MG63 (cell line): ENCODE data around the gene CLBA1. TPM values are rescaled to one million over a fixed set of nuclear protein-coding genes. Genes with fewer than 3 reads are reported as not detected.
A peak's percentile ranks its signal among the peaks of the same experiment; 100 is the strongest.

ENCODE experiments used
- DNase-seq: peaks from one replicate; pipeline ENCODE4 v3.0.0-alpha.2; 2020
- H3K27me3 ChIP-seq: fragments of 250-450 bp; sonication (Bioruptor Pico); 2 replicates; pipeline ENCODE4 v1.5.1; 2020; ENCODE audit warnings: mild to moderate bottlenecking, moderate library complexity
- H3K36me3 ChIP-seq: fragments of 250-450 bp; sonication (Bioruptor Pico); 2 replicates; pipeline ENCODE4 v1.5.1; 2020; ENCODE audit warnings: mild to moderate bottlenecking, moderate library complexity
- H3K4me3 ChIP-seq: fragments of 250-450 bp; sonication (Bioruptor Pico); 2 replicates; pipeline ENCODE4 v1.5.1; 2020; ENCODE audit warnings: mild to moderate bottlenecking, moderate library complexity
- H3K9me3 ChIP-seq: fragments of 250-450 bp; sonication (Bioruptor Pico); 2 replicates; pipeline ENCODE4 v1.5.1; 2020; ENCODE audit warnings: mild to moderate bottlenecking, moderate library complexity
- total RNA-seq: library from RNA; depleted of rRNA; stranded (reverse); fragments of >200 nt; shearing (Covaris generic); gene quantifications from 2 replicates; pipeline ENCODE4 v1.2.3, GENCODE V29; 2014; ENCODE audit warnings: low replicate concordance

The CLBA1 gene
- total RNA-seq, 1 experiment from 2014 or later, result 10.8 TPM

DNA sequence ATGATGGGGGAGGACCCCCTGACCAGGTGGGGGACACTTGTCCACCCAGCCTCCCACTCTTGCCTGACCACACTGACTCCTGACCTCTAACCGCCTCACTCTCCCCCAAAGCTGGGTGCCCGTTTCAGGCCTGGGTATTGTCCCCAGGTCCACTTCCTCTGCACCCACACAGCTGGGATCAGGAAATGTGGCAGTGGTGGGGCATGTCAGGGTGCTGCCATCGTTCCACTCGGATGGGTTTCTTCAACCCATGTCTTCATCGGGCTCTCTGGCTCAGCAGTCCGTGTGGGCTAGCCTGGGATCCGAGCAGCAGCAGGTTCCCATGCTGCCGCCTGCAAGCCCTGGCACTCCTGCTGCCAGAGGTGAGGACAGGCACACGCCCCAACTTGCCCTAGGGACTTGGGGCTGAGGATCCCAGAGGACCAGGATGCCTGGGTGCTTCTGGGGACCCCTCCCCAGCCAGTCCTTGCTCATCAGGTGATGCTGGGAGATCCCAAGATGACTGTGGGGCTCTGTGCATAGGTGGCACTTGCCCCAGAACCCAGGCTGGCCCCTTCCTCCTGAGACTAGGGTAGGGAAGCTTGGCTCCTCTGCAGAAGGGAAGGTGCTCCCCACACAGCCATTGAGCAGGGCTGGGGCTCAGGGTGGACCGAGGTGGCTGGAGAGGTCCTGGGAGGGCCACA, 2.9 kb upstream of the CLBA1 start:
- no peak for DNase-seq
- Histone ChIP-seq H3K9me3 (no peaks in the 10 kb centered on the region), H3K4me3 (no peak overlapping the region), H3K36me3 (no peaks in the 10 kb centered on the region), H3K27me3 (no peaks in the 10 kb centered on the region)

GRCh38 chr14:104983231-104983721, 2.3 kb upstream of the CLBA1 start:
- Histone ChIP-seq H3K27me3 (no peaks in the 10 kb centered on the region), H3K4me3 (no peak overlapping the region), H3K36me3 (no peaks in the 10 kb centered on the region), H3K9me3 (no peaks in the 10 kb centered on the region)
- no peak for DNase-seq

DNA sequence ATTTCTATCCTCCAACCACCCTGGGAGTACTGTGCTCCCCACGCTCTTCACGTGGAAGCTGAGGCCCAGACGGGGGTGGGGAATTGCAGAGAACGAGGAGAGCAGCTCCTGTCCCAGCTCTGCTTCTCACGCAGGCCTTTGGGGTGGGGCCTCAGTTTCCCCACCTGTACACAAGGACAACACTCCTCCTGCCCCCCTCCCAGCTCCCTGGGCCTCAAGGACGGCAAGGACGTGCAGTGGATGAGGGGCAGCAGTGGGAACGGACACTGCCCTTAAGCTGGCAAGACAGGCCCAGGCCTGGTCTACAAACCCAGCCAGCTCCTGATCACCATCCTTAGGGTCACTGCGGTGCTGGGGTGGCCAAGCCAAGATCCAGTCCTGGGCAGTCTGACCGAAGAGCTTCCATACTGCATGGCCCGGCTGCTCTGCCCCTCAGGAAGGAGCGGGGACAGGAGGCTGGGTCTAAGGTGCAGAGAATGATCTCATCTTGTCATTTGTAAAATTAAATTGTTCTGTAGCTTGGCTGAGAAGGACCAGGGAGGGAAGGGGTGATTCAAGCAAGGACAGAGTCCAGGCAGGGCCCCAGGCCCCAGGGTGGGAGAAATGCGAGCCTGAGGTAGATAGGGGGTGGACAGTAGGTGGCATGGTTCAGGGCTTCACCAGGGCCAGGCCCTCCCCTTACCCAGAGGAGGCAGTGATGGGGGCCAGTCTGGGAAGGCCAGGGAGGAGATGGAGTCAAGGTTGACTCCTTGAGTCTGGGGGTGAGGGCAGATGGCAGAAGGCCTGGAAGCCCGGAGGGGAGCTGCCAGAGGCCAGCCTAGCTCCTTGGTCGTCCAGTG, 1.3 kb upstream of the CLBA1 start:
- Histone ChIP-seq H3K27me3 (no peaks in the 10 kb centered on the region), H3K36me3 (no peaks in the 10 kb centered on the region), H3K9me3 (no peaks in the 10 kb centered on the region), H3K4me3 (no peak overlapping the region)
- no peak for DNase-seq

DNA sequence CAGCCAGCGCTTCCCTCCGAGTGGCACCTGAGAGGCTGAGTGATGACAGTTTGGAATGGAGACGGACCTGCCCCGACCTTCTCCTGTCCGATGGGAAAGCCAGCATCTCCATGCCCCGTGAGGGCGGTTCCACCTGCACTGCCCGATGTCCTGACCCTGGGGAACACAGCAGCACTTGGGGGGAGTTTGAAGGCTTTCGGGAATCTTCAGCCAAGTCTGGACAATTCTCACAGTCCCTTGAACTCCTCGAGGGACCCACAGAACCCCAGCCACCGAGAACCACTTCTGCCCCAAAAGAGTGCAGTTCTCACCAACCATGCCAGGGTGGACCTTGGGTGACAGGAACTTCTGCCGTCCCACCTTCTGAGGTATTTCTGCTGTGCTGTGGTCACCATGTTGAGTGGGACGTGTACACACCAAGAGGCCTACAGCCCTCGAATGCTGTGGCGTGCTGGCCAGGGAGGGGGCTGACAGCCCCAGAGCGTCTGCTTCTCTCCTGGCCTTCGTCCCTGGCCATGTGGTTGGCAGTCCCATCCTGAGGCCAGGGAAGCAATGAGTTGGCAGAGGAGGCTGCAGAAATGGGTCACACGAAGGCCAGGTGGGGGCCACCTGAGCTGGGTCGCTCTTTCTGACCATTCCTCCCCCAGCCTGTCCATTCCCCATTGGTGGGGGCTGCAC, 1.0 kb downstream of the CLBA1 start:
- Histone ChIP-seq H3K36me3 (no peaks in the 10 kb centered on the region; the same call in 1 of the 2 replicates), H3K9me3 (no peaks in the 10 kb centered on the region), H3K27me3 (no peaks in the 10 kb centered on the region), H3K4me3 (peak overlapping the region; percentile 82)
- DNase-seq, result no peak

DNA sequence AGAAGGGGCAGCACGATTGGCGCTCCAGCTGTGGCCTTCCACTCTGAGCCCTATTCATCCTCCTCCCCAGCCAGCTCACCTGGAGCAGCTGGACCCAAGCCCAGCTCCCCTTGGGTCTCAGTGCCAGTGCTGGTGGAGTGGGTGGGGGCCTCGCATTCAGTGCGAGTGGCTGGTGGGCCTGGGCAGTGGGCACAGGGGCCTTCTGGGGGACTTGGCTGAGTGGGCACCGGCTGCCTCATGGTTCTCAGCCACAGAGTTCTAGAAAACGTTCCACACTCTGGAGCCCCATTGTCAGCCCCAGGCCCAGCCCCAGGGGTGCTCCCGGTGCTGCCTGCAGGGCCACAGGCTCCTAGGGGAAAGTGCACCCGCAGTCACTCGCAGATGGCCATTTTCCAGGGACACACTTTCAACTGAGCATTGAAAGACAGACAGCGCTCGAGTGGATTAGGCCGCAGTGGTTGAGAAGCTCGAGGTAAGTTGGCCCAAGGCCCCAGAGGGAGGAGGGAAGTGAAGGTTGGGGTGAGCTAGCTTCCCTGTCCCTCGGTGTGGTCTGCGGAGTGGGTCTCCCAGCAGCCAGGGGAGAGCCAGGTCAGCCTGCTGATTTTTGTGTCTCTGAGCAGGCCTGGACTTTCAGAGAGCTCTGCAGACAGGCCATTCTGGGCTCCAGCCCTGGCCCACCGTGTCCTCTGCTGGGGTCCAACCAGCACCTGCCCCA, 3.8 kb downstream of the CLBA1 start:
- no peak for DNase-seq
- H3K36me3 ChIP-seq, result no peaks in the 10 kb centered on the region; the same call in 1 of the 2 replicates
- no peak overlapping the region for H3K4me3 ChIP-seq
- no peaks in the 10 kb centered on the region for H3K9me3 ChIP-seq
- H3K27me3 ChIP-seq, result no peaks in the 10 kb centered on the region

- no peaks in the 10 kb centered on the region for H3K9me3 ChIP-seq
- no peaks in the 10 kb centered on the region for H3K27me3 ChIP-seq
- DNase-seq, result no peak
- no peaks in the 10 kb centered on the region; the same call in 1 of the 2 replicates for H3K36me3 ChIP-seq
- H3K4me3 ChIP-seq, result no peak overlapping the region
These were observed 4.3 kb downstream of the CLBA1 start for GRCh38 chr14:104989951-104990303.

- no peak overlapping the region for H3K4me3 ChIP-seq
- no peak for DNase-seq
- H3K36me3 ChIP-seq, result peaks cover 3% of the 10 kb centered on the region; the same call in 1 of the 2 replicates
- H3K9me3 ChIP-seq, result no peaks in the 10 kb centered on the region
- H3K27me3 ChIP-seq, result no peaks in the 10 kb centered on the region
These were observed 6.3 kb downstream of the CLBA1 start for GRCh38 chr14:104991896-104992230.

DNA sequence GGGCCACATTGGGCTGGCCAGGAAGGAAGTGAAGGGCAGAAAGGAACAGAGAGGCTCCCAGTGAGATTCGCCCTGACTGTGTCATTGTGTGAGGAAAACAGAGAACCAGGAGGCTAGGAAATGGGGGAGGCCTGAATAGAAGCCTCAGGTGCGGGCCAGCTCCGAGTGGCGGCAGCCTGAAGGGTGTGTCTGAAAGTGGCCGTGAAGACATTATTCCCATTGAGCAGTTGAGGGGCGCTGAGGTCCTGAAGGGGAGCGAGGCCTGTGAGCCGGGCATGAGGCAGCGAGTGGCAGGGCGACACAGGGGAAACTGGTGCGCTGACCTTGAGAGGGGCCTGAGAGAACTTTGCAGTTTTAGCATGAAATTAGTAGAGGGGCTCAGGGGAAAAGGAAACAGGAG, 6.9 kb downstream of the CLBA1 start:
- Histone ChIP-seq H3K9me3 (no peaks in the 10 kb centered on the region), H3K27me3 (no peaks in the 10 kb centered on the region), H3K4me3 (no peak overlapping the region), H3K36me3 (peaks cover 3% of the 10 kb centered on the region; the same call in 1 of the 2 replicates)
- no peak for DNase-seq

DNA sequence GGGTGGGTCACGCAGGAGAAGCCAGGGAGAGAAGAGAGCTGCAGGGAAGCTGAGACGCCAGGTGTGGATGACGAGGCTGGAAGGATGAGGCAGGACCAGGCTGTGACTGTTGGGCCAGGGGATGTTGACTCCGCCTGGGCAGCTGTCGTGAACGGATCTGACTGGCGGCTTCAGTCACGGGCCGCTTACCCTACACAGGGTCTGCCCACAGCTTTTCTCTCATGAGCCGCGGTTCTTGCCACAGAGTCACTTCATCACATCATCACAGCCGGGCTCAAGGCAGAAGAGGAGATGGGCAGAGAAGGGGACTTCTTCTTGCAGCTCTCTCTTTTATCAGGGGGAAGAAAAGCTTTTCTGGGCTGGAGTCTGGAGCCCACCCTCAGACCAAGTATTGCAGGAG, 7.7 kb downstream of the CLBA1 start:
- DNase-seq, result no peak
- Histone ChIP-seq H3K36me3 (peaks cover 3% of the 10 kb centered on the region; the same call in 1 of the 2 replicates), H3K27me3 (no peaks in the 10 kb centered on the region), H3K4me3 (no peak overlapping the region), H3K9me3 (no peaks in the 10 kb centered on the region)

DNA sequence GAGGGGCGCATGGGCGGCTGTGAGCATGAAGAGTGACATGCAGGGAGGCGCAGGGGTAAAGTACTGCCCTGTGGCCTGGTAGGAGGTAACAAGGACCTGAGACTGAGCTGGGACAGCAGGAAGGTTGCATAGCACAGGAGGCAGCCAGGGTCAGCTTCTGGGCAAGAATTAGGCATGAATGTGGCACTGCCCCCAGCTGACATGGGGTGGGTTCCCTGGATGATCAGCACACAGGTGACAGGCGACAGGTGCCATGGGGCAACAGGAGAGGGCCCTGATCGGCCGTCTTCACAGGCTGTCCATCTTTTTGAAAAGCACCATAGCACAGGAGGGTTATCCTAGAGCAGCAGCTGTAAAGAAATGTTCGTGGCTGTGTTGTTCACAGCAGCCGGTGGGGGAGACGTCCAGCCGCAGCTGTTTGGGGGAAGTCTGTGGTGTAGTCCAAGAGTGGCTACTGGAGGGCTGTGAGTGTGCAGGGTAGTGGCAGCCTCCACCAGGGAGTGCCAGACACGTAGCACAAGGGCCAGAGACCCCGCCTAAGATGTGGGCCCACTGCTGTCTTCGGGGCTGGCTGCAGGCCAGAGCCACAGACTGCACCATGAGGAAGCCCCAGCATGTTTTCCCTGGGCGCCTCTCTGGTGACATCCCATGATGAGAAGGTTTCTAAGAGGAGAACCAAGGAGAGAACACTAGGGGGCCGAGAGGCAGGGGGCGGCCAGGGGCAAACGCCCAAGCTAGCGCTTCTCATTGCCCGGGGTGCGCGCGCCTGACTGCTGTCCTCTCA, 8.4 kb downstream of the CLBA1 start:
- no peak overlapping the region for H3K4me3 ChIP-seq
- no peak for DNase-seq
- no peaks in the 10 kb centered on the region for H3K27me3 ChIP-seq
- peaks cover 3% of the 10 kb centered on the region; the same call in 1 of the 2 replicates for H3K36me3 ChIP-seq
- H3K9me3 ChIP-seq, result no peaks in the 10 kb centered on the region

DNA sequence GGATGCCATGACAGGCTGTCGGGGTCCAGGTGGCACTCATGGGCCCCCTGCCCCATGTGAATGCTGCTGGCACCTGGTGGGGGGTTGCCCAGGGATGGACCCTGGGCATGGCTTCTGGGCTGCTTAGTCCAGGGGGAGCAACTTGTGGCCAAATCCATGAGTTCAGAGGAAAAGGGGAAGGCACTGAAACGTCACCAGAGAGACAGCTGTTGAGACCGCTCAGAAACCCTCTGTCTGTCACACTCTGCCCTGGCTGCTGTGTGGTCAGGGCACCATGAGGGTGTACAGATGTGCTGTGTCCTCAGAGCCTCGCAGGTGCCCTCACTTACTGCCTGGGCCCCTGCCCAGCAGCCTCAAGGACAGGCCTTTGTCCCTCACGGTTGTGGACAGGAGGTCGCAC, 9.4 kb downstream of the CLBA1 start:
- Histone ChIP-seq H3K4me3 (no peak overlapping the region), H3K27me3 (no peaks in the 10 kb centered on the region), H3K36me3 (peaks cover 3% of the 10 kb centered on the region; the same call in 1 of the 2 replicates), H3K9me3 (no peaks in the 10 kb centered on the region)
- DNase-seq, result no peak

- H3K9me3 ChIP-seq, result no peaks in the 10 kb centered on the region
- no peak overlapping the region for H3K4me3 ChIP-seq
- peaks cover 3% of the 10 kb centered on the region; the same call in 1 of the 2 replicates for H3K36me3 ChIP-seq
- no peak for DNase-seq
- no peaks in the 10 kb centered on the region for H3K27me3 ChIP-seq
These were observed 10.4 kb downstream of the CLBA1 start for GRCh38 chr14:104996032-104996431.

- no peaks in the 10 kb centered on the region for H3K9me3 ChIP-seq
- H3K27me3 ChIP-seq, result no peaks in the 10 kb centered on the region
- DNase-seq, result no peak
- peaks cover 3% of the 10 kb centered on the region; the same call in 1 of the 2 replicates for H3K36me3 ChIP-seq
- no peak overlapping the region for H3K4me3 ChIP-seq
These were observed 10.9 kb downstream of the CLBA1 start for GRCh38 chr14:104996483-104996882.

GRCh38 chr14:104998801-104999200, 13.2 kb downstream of the CLBA1 start:
- DNase-seq, result no peak

DNA sequence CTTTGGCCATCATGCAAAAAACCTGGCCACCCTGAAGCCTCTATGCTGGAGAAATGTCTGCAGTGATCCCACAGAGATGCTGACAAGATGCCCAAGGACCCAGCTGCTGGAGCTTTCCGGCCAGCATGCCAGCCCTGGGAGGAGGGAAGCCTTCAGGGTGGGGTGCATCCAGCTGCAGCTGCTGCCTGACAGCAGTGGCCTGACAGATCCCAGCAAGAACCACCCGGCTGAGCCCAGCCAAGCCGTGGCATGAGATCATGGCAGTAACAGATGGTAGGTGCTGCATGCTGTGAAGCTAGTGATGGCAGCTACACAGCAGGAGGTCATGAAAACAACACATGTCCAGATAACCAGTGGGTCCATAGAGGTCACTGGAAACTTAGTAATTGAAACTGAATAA, 13.8 kb downstream of the CLBA1 start:
- H3K9me3 ChIP-seq, result no peaks in the 10 kb centered on the region
- peak; percentile 33 for DNase-seq

More at GRCh38 chr14:104998801-104999200, 13.2 kb downstream of the CLBA1 start:
- no peak overlapping the region for H3K4me3 ChIP-seq
- H3K9me3 ChIP-seq, result no peaks in the 10 kb centered on the region
- H3K27me3 ChIP-seq, result no peaks in the 10 kb centered on the region
- peaks cover 3% of the 10 kb centered on the region; the same call in 1 of the 2 replicates for H3K36me3 ChIP-seq

More for the DNA sequence above, 13.8 kb downstream of the CLBA1 start:
- H3K27me3 ChIP-seq, result no peaks in the 10 kb centered on the region
- no peak overlapping the region for H3K4me3 ChIP-seq
- peaks cover 3% of the 10 kb centered on the region; the same call in 1 of the 2 replicates for H3K36me3 ChIP-seq
